Measurements from ENCODE around the gene NEU2.

GRCh38 chr2:233013650-233014049 is 18.8 kb upstream of the NEU2 start:
- TF ChIP-seq CTCF (IDR thresholded peaks at IDR 0.05 in 4 of 5, conservative IDR thresholded peaks at IDR 0.05 in 1 of 5) (no peak), POLR2A (IDR thresholded peaks at IDR 0.05) (no peak)
